ELR (cell line): ENCODE measurements around the gene NRK.
"Not testable (repeated sequence)": the region's sequence is repeated elsewhere in the genome, so short reads cannot be mapped to it uniquely, and the experiment has no call there.

Source experiments
- DNase-seq: peaks from one replicate; pipeline ENCODE4 v3.0.0-alpha.2; 2015; ENCODE audit warnings: low read depth

The NRK gene

GRCh38 chrX:105822138-105823091, at the start of gene NRK:
Gene NRK (plus strand): TSS chrX:105822539. CDS start chrX:105822846, 307 bp downstream.
- no peak for DNase-seq

GRCh38 chrX:105773801-105774200, 48.5 kb upstream of the NRK start:
- DNase-seq, result no peak

GRCh38 chrX:105775679-105776078, 46.7 kb upstream of the NRK start:
- no peak for DNase-seq

- no peak for DNase-seq
Measured at GRCh38 chrX:105781804-105782203, 40.5 kb upstream of the NRK start.

- not testable (repeated sequence) for DNase-seq
Measured at GRCh38 chrX:105796877-105797276, 25.5 kb upstream of the NRK start.

GRCh38 chrX:105803891-105804290, 18.4 kb upstream of the NRK start:
- no peak for DNase-seq

GRCh38 chrX:105805655-105806054, 16.7 kb upstream of the NRK start:
- DNase-seq, result not testable (repeated sequence)

- DNase-seq, result no peak
Measured at GRCh38 chrX:105816517-105816916, 5.8 kb upstream of the NRK start.

- no peak for DNase-seq
Measured at GRCh38 chrX:105820247-105820646, 2.1 kb upstream of the NRK start.

GRCh38 chrX:105821471-105822121, 743 bp upstream of the NRK start:
- no peak for DNase-seq

GRCh38 chrX:105823092-105823455, 735 bp downstream of the NRK start:
- no peak for DNase-seq

GRCh38 chrX:105829011-105829410, 6.7 kb downstream of the NRK start:
- DNase-seq, result no peak

GRCh38 chrX:105837232-105837631, 14.9 kb downstream of the NRK start:
- peak; percentile 0 for DNase-seq

- no peak for DNase-seq
Measured at GRCh38 chrX:105845631-105846030, 23.3 kb downstream of the NRK start.

- DNase-seq, result not testable (repeated sequence)
Measured at GRCh38 chrX:105850100-105850499, 27.8 kb downstream of the NRK start.

- no peak for DNase-seq
Measured at GRCh38 chrX:105865709-105866108, 43.4 kb downstream of the NRK start.

- no peak for DNase-seq
Measured at GRCh38 chrX:105869701-105870100, 47.4 kb downstream of the NRK start.

- no peak for DNase-seq
Measured at GRCh38 chrX:105870445-105870844, 48.1 kb downstream of the NRK start.

- DNase-seq, result no peak
Measured at GRCh38 chrX:105872941-105873340, 50.6 kb downstream of the NRK start.

GRCh38 chrX:105874790-105875189, 52.5 kb downstream of the NRK start:
- DNase-seq, result no peak

- peak; percentile 1 for DNase-seq
Measured at GRCh38 chrX:105876658-105877057, 54.3 kb downstream of the NRK start.

- DNase-seq, result no peak
Measured at GRCh38 chrX:105880491-105880890, 58.2 kb downstream of the NRK start.

- DNase-seq, result no peak
Measured at GRCh38 chrX:105882581-105883275, 60.4 kb downstream of the NRK start.
